NCI-H2171 (cell line): ENCODE results near the gene KCNJ8.
"Not testable (repeated sequence)": the region's sequence is repeated elsewhere in the genome, so short reads cannot be mapped to it uniquely, and the experiment has no call there.

ENCODE experiments used
- DNase-seq: peaks from one replicate; lab custom pipeline; 2025; lab: John Stamatoyannopoulos, UW

The KCNJ8 gene

GRCh38 chr12:21774358-21775132 is at the start of gene KCNJ8:
Gene KCNJ8, minus strand, starts transcription at chr12:21774706. Its CDS starts 1,090 bp downstream, at chr12:21773616.
- DNase-seq = no peak

- no peak for DNase-seq
These were observed 49.1 kb upstream of the KCNJ8 start for GRCh38 chr12:21823581-21823980.

- DNase-seq = no peak
These were observed 45.2 kb upstream of the KCNJ8 start for GRCh38 chr12:21819678-21820077.

GRCh38 chr12:21819236-21819635 is 44.7 kb upstream of the KCNJ8 start:
- no peak for DNase-seq

GRCh38 chr12:21818627-21819026 is 44.1 kb upstream of the KCNJ8 start:
- DNase-seq = no peak

- DNase-seq = no peak
These were observed 41.0 kb upstream of the KCNJ8 start for GRCh38 chr12:21815306-21816062.

- no peak for DNase-seq
These were observed 40.3 kb upstream of the KCNJ8 start for GRCh38 chr12:21814814-21815213.

GRCh38 chr12:21814327-21814726 is 39.8 kb upstream of the KCNJ8 start:
- DNase-seq = no peak

GRCh38 chr12:21813751-21814150 is 39.2 kb upstream of the KCNJ8 start:
- no peak for DNase-seq

GRCh38 chr12:21813125-21813524 is 38.6 kb upstream of the KCNJ8 start:
- no peak for DNase-seq

GRCh38 chr12:21812340-21812739 is 37.8 kb upstream of the KCNJ8 start:
- DNase-seq = not testable (repeated sequence)

GRCh38 chr12:21809100-21809499 is 34.6 kb upstream of the KCNJ8 start:
- DNase-seq = no peak

- DNase-seq = no peak
These were observed 31.7 kb upstream of the KCNJ8 start for GRCh38 chr12:21806255-21806654.

- no peak for DNase-seq
These were observed 27.2 kb upstream of the KCNJ8 start for GRCh38 chr12:21801522-21802288.

GRCh38 chr12:21800011-21800410 is 25.5 kb upstream of the KCNJ8 start:
- no peak for DNase-seq

GRCh38 chr12:21797539-21797938 is 23.0 kb upstream of the KCNJ8 start:
- no peak for DNase-seq

- DNase-seq = no peak
These were observed 21.3 kb upstream of the KCNJ8 start for GRCh38 chr12:21795648-21796328.

GRCh38 chr12:21794807-21795595 is 20.5 kb upstream of the KCNJ8 start:
- not testable (repeated sequence) for DNase-seq

GRCh38 chr12:21789687-21790086 is 15.2 kb upstream of the KCNJ8 start:
- not testable (repeated sequence) for DNase-seq

GRCh38 chr12:21788089-21788983 is 13.8 kb upstream of the KCNJ8 start:
- no peak for DNase-seq
